ENCODE measurements around the gene PNPLA1.

Gene PNPLA1

DNA sequence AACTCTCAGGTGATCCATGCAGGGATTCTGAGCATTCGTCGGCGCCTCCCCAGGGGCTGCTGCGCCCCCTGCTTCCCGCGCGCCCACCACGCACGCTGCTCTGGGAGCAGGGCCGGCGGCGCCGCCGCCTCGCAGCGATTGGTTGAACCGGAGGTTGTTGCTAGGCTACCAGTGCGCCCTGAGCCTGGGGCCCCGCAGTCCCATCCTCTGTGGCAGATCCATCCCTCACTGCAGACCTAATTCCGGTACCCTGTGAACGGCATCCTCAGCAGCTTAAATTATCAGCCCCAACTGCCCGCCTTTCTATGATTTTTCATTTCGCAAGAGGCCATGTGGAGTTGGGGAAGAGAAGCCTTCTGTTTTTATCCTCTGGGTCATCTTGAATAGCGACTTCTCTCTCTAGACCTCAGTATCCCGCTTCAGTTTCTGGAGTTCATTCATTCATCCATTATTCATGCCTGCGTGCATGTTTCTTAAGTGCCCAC lies 15.4 kb downstream of the PNPLA1 start:
- DNase-seq (ENCODE audit: low read depth), result no peak

DNA sequence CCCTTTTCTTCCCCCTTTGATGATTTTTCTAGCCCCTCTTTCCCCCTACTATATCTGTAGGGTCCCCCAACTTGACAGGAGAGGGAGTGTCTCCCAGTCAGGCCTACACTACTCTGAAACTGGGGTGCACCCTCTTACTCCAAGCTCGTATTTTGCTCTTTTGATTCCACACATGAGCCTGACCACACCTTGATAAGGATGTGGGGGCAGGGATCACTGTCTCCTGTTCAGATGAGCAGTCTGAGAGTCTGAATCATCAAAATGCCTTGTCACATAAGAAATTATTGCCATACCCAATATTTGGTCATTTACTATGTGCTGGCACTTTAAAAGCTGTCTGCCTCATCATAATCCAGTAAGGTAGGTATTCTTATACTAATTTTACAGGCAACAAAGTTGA lies 15.9 kb downstream of the PNPLA1 start:
- no peak for DNase-seq (ENCODE audit: low read depth)

DNA sequence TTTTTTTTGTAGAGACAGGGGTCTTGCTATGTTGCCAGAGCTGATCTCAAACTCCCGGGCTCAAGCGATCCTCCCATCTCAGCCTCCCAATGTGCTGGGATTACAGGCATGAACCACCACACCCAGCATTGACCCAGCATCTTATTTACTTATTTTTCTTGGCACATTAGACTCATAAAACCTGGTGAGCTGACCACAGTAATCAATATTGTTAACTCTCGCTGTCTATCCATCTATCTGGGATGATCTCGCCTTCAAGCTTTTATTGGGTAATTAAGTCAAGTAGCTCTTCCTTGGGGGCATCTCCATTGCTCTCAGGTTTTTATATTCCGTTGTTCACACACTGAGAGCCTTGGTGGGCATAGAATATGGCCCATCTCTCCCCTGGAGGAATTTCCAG lies 17.0 kb downstream of the PNPLA1 start:
- DNase-seq (ENCODE audit: low read depth), result no peak

DNA sequence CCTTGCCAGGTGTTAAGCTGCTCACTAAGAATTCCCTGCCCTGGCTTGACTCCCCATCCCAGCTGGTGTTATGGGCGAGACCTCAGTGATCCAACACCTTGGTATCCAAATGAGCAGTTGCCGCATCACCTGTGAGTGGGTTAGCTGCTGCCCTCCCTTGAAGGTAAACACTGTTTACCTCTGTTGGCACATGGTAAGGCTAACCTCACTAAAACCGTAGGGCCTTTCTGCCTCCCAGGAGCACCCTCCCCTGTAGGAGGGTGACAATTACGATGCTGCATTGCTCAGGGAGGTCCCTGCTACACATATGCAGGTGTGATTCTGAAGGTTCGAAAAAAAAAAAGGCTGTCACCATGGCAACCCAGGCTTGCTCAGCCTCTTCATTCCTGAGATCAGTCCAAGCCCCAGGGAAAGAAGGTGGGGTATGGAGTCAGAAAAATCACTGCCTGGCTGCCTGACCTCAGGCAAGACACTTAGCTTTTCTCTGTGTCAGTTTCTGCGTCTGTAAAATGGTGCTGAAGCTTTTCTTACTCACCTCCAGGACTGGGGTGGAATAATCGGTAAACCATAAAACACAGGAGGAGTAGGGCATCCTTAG lies 19.5 kb downstream of the PNPLA1 start:
- no peak for DNase-seq (ENCODE audit: low read depth)

DNA sequence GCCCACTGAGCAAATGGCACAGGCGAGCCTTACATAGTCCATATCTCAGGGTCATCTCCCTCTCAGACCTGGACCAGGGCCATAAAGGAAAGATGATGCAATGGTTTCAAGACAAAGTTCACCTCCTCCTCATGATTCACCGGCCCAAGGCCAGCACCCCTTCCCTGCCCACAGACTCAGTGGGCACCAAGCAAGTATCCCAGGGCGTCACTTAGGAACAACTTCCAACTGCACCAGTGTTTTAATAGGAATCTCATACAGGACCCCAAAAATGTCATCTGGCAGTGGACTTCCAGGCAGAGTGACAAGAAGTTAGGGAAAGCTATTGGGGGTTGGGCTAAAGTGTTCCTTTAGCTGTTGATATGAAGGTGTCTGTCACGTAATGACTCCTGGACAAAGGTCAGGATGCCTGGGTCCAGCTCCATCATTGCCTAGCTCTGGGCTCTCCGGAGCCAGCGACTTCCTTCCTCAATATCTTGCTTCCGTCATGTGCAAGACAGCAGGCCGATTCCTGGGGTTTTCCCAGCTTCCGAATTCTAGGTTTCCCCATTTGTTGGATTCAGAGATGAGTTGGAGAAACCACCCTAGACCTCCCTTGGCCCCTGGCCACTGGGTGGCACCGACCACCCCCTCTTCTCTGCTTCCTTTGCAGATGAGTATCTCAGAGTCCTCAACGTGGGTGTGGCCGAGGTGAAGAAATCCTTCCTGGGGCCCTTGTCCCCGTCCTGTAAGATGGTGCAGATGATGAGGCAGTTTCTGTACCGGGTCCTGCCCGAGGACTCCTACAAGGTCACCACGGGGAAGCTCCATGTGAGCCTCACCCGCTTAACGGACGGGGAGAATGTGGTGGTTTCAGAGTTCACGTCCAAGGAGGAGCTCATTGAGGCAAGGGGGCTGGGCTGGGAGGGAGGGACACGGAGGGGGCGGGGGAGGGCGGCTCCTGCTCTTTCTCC lies 21.1 kb downstream of the PNPLA1 start:
- DNase-seq (ENCODE audit: low read depth), result no peak

DNA sequence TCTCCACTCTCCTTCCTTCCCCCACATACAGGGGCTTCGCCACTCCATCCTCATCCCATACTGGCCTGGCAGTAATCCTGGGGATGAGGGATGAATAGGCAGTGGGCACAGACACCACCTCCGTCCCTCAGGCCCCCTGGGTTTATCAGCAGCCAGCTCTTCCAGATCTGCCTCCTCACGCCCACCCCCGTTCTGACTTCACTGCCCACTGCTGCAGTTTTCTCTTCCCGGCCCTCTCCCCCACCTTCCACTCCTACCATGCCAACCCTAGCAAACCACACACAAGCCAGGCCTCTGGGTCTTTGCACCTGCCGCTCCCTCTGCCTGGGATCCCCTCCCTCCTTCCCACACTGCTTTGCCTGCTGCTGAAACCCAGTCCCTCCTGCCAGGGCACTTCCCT lies 22.3 kb downstream of the PNPLA1 start:
- no peak for DNase-seq (ENCODE audit: low read depth)

DNA sequence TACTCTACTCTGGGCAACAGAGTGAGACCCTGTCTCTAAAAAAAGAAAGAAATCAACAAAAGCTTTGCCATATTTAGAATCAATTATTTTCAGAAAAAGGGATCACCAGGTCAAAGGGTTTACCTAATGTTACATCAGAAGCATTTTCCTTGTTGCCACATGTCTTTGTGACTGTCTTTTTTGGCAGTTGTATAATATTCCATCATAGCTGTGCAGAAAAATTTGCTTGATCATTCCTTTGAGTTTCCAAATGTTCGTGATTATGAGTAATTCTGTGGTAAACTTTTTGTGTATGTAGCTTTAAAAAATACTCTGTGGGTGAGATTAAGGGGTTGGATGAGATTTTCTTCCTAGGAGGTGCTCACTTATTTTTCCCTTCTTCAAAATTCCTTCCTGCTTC lies 26.4 kb downstream of the PNPLA1 start:
- no peak for DNase-seq (ENCODE audit: low read depth)

DNA sequence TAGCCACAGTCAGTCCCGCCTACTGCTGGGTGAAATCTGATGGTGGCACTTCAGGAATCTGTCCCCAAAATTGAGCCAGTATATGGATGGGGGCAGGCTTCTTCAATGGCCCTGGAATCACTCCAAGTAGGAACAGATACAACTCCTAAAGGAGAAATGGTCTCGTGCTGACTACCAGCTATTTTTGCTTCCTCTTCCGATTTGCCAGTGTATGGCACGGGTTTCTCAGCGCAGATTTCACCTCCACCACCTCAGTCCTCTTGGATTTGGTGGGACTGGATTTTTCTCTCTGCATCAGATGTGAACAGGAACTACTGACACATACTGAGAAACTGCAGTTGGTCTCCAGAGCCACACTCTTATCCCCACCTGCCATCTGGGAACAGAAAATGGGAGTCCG lies 27.2 kb downstream of the PNPLA1 start:
- DNase-seq (ENCODE audit: low read depth), result no peak

DNA sequence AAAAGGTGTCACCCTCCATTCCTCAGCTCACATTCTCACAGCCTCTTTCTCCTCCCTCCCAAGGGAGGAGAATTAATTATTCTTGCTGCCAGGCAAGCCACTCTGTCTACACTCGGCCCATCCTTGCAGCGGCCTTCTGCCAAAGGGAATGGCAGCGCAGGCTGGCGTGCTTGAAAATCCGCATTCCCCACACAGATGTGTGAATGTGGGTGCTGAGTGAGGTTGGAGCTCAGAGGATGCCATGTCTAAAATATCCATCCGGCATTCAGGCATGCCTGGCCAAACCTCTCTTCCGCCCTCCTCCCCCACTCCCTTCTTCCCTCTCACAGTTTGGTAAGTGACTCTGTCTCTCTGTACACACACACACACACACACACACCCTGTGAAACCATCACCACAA lies 27.7 kb downstream of the PNPLA1 start:
- DNase-seq (ENCODE audit: low read depth), result no peak

DNA sequence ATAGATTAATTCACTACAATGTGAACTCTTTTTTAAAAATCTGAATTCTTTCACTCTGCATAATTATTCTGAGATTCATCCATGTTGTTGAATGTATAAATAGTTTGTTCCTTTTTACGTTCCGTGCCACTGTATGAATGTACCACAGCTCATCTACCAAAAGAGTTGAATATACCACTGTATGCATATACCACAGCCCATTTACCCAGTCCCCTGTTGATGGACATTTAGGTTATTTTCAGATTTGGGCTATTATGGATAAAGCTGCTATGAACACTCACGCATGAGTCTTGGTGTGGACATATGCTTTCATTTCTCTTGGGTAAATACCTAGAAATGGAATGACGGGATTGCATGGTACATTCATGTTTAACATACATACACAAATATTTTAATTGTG lies 28.2 kb downstream of the PNPLA1 start:
- DNase-seq (ENCODE audit: low read depth), result no peak

DNA sequence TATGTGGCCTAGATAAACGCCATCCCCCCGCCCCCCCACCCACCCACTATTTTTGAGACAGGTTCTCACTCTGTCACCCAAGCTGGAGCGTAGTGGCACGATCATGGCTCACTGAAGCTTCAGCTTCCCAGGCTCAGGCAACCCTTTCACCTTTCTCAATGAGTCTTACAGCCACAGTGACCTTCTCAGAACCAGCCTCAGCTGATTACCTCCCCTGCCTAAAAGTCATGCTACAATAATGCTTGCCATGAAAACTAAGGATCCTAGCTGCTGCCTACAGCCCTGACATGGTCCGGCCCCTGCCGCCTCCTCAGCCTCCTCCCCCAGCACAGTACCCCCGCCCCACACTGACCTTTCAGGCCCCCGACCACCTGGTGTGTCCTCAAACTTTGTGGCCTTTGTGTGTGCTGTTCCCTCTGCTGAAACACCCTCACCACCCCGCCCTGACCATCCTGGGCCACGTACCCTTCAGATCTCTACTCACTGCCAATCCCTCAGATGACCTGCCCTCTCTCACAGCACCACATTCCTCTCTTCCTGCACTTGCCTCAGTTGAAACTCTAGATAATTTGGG lies 31.3 kb downstream of the PNPLA1 start:
- DNase-seq (ENCODE audit: low read depth), result no peak

DNA sequence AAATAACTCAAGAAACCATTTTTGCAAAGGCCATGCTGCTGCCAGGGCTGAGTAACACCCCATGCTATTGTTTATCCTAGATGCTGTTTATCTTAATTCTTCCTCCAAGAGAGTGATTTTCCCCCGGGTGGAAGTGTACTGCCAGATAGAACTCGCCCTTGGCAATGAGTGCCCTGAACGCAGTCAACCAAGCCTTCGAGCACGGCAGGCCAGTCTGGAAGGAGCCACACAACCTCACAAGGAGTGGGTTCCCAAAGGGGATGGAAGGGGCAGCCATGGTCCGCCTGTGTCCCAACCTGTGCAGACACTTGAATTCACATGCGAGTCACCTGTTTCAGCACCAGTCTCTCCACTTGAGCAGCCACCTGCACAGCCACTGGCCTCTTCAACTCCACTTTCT lies 31.9 kb downstream of the PNPLA1 start:
- no peak for DNase-seq (ENCODE audit: low read depth)

DNA sequence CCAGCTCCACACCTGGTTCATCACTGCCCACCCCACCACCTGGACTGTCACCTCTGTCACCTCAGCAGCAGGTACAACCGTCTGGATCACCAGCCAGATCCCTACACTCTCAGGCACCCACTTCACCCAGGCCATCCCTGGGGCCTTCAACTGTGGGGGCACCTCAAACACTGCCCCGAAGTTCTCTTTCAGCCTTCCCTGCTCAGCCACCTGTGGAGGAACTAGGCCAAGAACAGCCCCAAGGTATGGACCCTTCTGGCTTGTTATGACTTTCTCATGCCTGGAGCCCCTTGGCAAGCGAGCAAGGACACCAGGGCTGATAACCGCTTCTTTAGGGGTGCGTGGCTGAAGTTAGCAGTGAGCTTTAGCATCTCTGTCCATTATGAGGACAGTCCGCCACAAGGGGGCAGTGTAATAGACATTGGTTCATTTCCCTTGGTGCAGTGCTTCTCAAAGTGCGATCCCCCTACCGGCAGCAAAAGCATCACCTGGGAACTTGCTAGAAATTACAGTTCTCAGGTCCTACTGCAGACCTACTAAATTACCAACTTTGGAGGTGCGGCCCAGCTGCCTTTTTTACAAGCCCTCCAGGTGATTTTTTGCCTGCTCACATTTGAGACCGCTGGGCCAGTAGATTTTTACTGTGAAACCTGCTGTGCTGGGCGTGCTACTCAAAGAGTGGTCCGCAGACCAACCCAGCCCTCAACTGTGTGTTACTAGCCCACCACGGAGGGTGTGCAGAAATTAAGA lies 32.5 kb downstream of the PNPLA1 start:
- peak; percentile 91 for DNase-seq (ENCODE audit: low read depth)

DNA sequence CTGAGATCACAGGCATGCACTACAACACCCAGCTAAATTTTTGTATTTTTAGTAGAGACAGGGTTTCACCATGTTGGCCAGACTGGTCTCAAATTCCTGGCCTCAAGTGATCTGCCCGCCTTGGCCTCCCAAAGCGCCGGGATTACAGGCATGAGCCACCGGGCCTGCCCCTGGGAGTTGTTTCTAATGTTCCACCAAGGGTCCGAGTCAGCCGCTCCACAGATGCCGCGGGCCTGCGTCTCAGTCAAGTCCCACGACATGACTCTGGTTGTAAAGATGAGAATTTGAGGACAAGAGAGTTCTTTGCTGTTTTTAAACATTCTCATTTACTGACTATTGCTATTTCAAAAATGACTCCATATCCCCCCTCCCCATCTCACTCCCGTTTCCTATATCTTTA lies 36.0 kb downstream of the PNPLA1 start:
- no peak for DNase-seq (ENCODE audit: low read depth)

DNA sequence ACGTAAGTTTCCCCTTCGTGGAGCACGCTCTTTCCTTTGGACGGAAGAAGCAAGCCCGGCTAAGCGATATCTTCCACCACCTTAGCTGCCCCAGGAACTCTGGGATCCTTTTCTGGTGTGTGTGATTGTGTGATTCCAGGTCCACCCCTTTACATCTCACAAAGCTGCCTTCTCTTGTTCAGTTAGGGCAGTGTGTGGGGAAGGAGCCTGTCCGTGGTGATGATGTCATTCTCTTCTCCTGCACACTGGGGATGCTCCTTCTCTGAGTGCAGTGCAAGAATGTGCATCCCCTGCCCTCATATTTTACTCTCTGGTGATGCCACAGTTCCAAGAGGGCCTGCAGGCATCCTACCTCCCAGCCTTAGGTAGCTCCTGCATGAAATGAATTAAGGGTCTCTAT lies 36.5 kb downstream of the PNPLA1 start:
- no peak for DNase-seq (ENCODE audit: low read depth)

DNA sequence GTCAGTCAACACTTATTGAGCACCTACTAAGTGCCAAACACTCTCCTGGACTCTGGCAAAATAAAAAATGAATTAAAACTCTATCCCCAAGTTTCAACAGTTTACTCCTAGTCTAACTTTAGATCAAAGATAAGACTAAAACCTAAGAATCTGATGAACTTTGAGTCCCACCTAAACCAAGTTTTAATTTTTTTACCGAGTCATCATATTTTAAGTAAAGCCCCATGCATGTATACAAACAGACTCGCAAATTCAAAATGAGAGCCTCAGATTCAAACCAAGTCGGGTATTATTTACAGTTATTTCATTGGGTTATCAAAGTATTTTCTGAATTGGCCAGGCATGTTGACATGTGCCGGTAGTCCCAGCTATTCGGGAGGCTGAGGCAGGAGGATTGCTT lies 38.7 kb downstream of the PNPLA1 start:
- DNase-seq (ENCODE audit: low read depth), result no peak

DNA sequence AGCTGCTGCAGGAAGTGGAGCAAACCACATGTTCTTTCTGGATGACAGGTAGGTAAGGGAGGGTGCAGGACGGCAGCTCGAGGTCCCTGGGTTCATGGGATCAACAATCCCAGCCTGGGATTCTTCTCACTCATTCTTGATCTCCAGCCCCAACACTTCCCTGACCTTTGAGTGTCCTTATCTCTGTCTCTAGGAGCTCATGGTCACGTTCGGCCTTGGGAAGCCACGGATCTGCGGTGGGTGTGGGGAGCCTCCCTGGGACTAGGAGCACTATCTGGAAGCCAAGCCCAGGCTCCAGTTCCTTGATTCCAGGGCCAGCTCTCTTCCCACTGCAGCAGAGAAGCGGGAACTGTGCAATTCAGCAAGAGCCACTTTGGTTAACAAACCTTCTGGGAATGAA lies 39.3 kb downstream of the PNPLA1 start:
- no peak for DNase-seq (ENCODE audit: low read depth)

DNA sequence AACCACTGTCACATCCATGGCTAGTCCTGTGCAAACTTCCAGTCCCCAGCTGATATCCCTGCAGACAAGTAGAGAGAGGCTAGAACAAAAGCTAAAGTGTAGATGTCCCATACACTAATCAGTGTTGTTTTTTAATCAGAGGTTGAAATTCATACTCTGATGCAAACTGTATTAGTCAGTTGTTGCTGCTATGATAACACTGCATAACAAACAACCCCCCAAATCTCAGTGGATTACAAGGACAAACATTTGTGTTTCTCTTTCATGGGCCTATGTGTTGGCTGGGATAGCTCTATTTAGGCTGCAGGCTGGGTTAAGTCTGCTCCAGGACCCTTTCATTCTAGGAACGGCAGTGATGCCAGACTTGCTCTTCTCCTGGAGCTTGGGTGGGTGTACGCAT lies 40.0 kb downstream of the PNPLA1 start:
- no peak for DNase-seq (ENCODE audit: low read depth)

DNA sequence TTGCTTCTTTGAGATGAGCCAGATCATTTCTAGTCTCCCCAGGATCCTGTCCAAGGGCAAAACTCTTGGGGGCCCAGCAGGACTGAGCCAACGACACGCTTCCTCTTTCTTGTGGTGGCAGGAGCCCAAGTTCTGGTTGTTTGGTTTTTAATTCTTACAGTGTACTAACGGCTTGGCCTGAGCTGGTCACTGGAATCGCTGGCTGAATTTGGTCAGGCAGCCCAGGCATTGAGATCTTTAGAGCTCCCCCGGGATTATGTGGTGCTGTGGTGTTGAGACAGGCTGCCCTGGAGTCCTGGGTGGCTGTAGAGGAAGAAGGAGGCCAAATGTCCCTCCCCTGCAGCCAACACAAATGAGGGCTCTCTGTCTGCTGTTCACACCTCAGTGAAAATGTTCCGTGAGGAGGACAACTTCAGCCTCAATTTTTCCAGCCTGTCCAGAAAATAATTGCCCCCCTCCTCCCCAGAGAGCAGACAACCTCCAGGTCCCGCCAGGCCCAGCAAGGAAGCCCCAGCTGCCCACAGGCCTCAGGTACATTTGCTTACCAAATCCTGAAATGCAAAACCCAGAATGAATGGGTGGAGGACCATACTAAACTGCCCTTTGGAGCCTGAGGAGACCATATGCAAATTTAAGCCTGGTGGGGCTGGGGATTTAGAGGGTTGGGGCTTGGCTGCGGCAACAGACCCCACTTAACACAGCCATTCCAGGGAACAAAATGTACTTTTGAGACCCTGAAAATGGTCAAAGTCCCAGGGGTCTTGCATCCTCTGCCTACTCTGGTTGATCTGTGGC lies 43.2 kb downstream of the PNPLA1 start:
- DNase-seq (ENCODE audit: low read depth), result no peak

DNA sequence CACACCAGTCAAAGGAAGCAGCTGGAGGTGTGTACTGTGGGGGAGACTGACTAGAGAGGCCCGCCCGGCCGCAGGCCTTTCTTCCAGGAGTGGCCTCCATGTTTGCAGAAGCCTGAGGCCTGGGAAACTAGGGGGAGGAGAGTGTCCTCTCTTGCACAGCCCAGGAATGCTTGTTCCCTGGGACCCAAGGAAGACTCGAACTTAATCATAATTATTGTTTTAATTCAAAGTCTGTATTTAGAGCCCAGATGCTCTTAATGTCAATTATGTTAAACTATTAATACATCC lies 43.7 kb downstream of the PNPLA1 start:
- no peak for DNase-seq (ENCODE audit: low read depth)

DNA sequence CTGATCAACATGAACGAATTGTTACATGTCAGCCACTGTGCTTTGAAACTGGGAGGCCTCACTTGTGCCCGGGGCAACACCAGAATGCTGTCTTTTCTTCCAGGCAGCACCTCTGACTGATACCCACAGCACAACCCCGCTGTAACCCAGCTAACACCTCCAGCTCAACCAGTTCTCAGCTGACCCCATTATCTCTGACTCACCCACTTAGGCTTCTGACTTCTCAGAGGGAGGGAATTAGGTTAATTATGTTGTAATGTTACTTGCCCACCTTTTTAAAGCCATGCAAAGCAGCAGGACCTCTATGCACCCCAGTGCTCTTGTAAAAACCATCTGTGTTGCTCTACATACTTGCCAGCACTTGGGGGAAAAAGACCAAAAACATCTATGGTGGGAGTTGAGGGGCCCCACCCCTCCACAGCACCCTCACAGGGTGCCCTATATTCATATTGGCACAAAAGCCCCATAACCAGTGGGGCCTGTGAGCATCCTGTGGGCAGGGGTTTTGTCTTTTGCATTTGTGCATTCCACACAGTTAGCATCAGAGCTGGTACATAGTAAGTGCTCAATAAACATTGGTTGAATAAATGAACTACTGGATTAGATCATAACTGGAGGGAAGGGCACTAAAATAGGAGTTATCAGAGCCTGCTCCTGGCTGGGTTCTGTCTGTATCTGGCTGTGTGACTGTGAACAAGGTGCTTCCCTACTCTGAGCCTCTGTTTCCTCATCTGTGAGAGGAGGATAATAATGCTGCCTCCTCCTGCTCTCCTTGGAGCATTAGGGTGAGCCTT lies 44.6 kb downstream of the PNPLA1 start:
- no peak for DNase-seq (ENCODE audit: low read depth)

All from stimulated activated CD4-positive, alpha-beta T cell treated with anti-CD3 and anti-CD28 coated beads, Interleukin-2, amount 100 ng/mL, for 4 hours (primary cell).